KMS-11 (cell line): ENCODE measurements around the gene USP34.

Experiments
- H2AFZ ChIP-seq: fragments of 200-600 bp; sonication (generic); 2 replicates; pipeline ENCODE4 v1.6.1; 2016; ENCODE audit warnings: antibody characterized with exemption, mixed run types, low read depth
- H3K27ac ChIP-seq: fragments of 200-600 bp; sonication (generic); 2 replicates; pipeline ENCODE4 v1.6.1; 2016; ENCODE audit warnings: mild to moderate bottlenecking, mixed run types
- H3K27me3 ChIP-seq: fragments of 200-600 bp; sonication (generic); 2 replicates; pipeline ENCODE4 v1.6.1; 2017; ENCODE audit warnings: mild to moderate bottlenecking, low read depth, mixed run types, moderate library complexity; ENCODE audit not compliant: insufficient read depth
- H3K36me3 ChIP-seq: fragments of 200-600 bp; sonication (generic); 2 replicates; pipeline ENCODE4 v1.6.1; 2017; ENCODE audit warnings: mild to moderate bottlenecking, mixed run types; ENCODE audit not compliant: insufficient read depth
- H3K4me1 ChIP-seq: fragments of 200-600 bp; sonication (generic); 2 replicates; pipeline ENCODE4 v1.6.1; 2016; ENCODE audit warnings: mild to moderate bottlenecking, low read depth, mixed run types; ENCODE audit not compliant: poor library complexity, severe bottlenecking
- H3K4me2 ChIP-seq: fragments of 200-600 bp; sonication (generic); 2 replicates; pipeline ENCODE4 v1.7.0; 2016; ENCODE audit warnings: mild to moderate bottlenecking, mixed run types
- H3K4me3 ChIP-seq: fragments of 200-600 bp; sonication (generic); IDR thresholded peaks from 2 replicates; pipeline ENCODE4 v1.6.1; 2017; ENCODE audit warnings: low read depth, low read length, mixed read lengths; ENCODE audit not compliant: insufficient read depth
- H3K79me2 ChIP-seq: fragments of 200-600 bp; sonication (generic); 2 replicates; pipeline ENCODE4 v1.6.1; 2016; ENCODE audit warnings: low read depth, mixed run types; ENCODE audit not compliant: insufficient read depth
- H3K9ac ChIP-seq: fragments of 200-600 bp; sonication (generic); 2 replicates; pipeline ENCODE4 v1.6.1; 2016; ENCODE audit warnings: mild to moderate bottlenecking, mixed run types
- H4K20me1 ChIP-seq: fragments of 200-600 bp; sonication (generic); 2 replicates; pipeline ENCODE4 v1.6.1; 2016; ENCODE audit warnings: mild to moderate bottlenecking, mixed run types; ENCODE audit not compliant: insufficient read depth
- CTCF ChIP-seq: fragments of 200-600 bp; sonication (generic); conservative IDR thresholded peaks from 2 replicates; pipeline ENCODE4 v1.6.1; 2017; ENCODE audit warnings: low read depth, mild to moderate bottlenecking, antibody characterized with exemption, low read length, moderate library complexity, mixed read lengths

The USP34 gene

GRCh38 chr2:61470965-61471904 is at the start of gene USP34:
USP34 (minus strand) TSS chr2:61471087; CDS start chr2:61470692, 395 bp downstream.
- Histone ChIP-seq H2AFZ (peak within 1 kb of the TSS; percentile 97), H3K9ac (peak within 1 kb of the TSS; percentile 97), H4K20me1 (no peaks in the 10 kb centered on the region), H3K36me3 (no peaks in the 10 kb centered on the region), H3K27ac (peak within 1 kb of the TSS; percentile 93), H3K27me3 (no peaks in the 10 kb centered on the region), H3K4me3 (peak within 1 kb of the TSS; percentile 91), H3K79me2 (peaks cover 59% of the 10 kb centered on the region), H3K4me1 (peaks cover 29% of the 10 kb centered on the region), H3K4me2 (peak within 1 kb of the TSS; percentile 85)
- TF ChIP-seq CTCF, result no peak

- no peak for TF ChIP-seq CTCF
- H3K36me3 ChIP-seq, result peaks cover 23% of the 10 kb centered on the region; the same call in 1 of the 2 replicates
- peaks cover 48% of the 10 kb centered on the region for H4K20me1 ChIP-seq
- H3K4me1 ChIP-seq, result peaks cover 11% of the 10 kb centered on the region
- H3K9ac ChIP-seq, result no peak overlapping the region
- H2AFZ ChIP-seq, result no peak overlapping the region
- no peaks in the 10 kb centered on the region for H3K27me3 ChIP-seq
- H3K4me2 ChIP-seq, result no peak overlapping the region
- no peak overlapping the region for H3K4me3 ChIP-seq
- H3K79me2 ChIP-seq, result peaks cover 97% of the 10 kb centered on the region
- no peak overlapping the region for H3K27ac ChIP-seq
Observed at GRCh38 chr2:61520261-61520660, 49.4 kb upstream of the USP34 start.

GRCh38 chr2:61512768-61513398 is 42.0 kb upstream of the USP34 start:
- no peak overlapping the region for H3K9ac ChIP-seq
- H3K36me3 ChIP-seq, result peaks cover 16% of the 10 kb centered on the region; the same call in 1 of the 2 replicates
- no peak for TF ChIP-seq CTCF
- H3K27me3 ChIP-seq, result no peaks in the 10 kb centered on the region
- H3K4me3 ChIP-seq, result no peak overlapping the region
- no peak overlapping the region for H3K4me2 ChIP-seq
- peaks cover 98% of the 10 kb centered on the region for H3K79me2 ChIP-seq
- no peak overlapping the region for H3K27ac ChIP-seq
- peaks cover 11% of the 10 kb centered on the region; the same call in 1 of the 2 replicates for H4K20me1 ChIP-seq
- H2AFZ ChIP-seq, result no peak overlapping the region
- H3K4me1 ChIP-seq, result no peaks in the 10 kb centered on the region

- H3K9ac ChIP-seq, result no peak overlapping the region
- no peaks in the 10 kb centered on the region for H3K27me3 ChIP-seq
- H3K4me2 ChIP-seq, result no peak overlapping the region
- peaks cover 96% of the 10 kb centered on the region for H3K79me2 ChIP-seq
- no peaks in the 10 kb centered on the region for H3K4me1 ChIP-seq
- no peak overlapping the region for H3K27ac ChIP-seq
- H3K36me3 ChIP-seq, result peaks cover 13% of the 10 kb centered on the region; the same call in 1 of the 2 replicates
- no peak overlapping the region for H2AFZ ChIP-seq
- no peak overlapping the region for H3K4me3 ChIP-seq
- peaks cover 6% of the 10 kb centered on the region; the same call in 1 of the 2 replicates for H4K20me1 ChIP-seq
- no peak for TF ChIP-seq CTCF
Observed at GRCh38 chr2:61510674-61511671, 40.1 kb upstream of the USP34 start.
